BJ (cell line): ENCODE measurements around the gene WDCP. TPM values are rescaled to one million over a fixed set of nuclear protein-coding genes. Genes with fewer than 3 reads are reported as not detected.

Experiments used
- CTCF ChIA-PET: fragments of 350-600 bp; formaldehyde crosslinking; extraction: SDS; loops from one replicate; lab custom pipeline; 2021; ENCODE audit warnings: antibody characterized with exemption, inconsistent platforms; lab: Yijun Ruan, JAX
- POLR2A ChIA-PET: fragments of 300-600 bp; sonication (Branson Sonifier 250); formaldehyde crosslinking; extraction: SDS; loops from one replicate; lab custom pipeline; 2021; ENCODE audit warnings: antibody characterized with exemption; lab: Charles Lee
- DNase-seq: peaks from one replicate; pipeline ENCODE4 v3.0.0-alpha.2; 2011; ENCODE audit warnings: low read depth
- H3K27me3 ChIP-seq: 2 replicates; pipeline ENCODE4 v1.6.0; 2011; ENCODE audit warnings: low read length; ENCODE audit not compliant: control insufficient read depth, insufficient read depth
- H3K36me3 ChIP-seq: 2 replicates; pipeline ENCODE4 v1.5.1; 2011; ENCODE audit warnings: low read length; ENCODE audit not compliant: control insufficient read depth, insufficient read depth
- H3K4me3 ChIP-seq: 2 replicates; pipeline ENCODE4 v1.5.1; 2011; ENCODE audit warnings: low read depth, mild to moderate bottlenecking, control low read depth, low read length
- polyA plus RNA-seq: library from polyadenylated mRNA; depleted of rRNA; stranded (reverse); fragments of >200 nt; gene quantifications from 2 replicates; pipeline ENCODE4 v1.2.3, GENCODE V29; 2011
- TF ChIP-seq, protein P1 (sequence below): IDR thresholded peaks from 2 replicates; pipeline ENCODE4 v1.5.1; 2011; ENCODE audit warnings: low read depth, mild to moderate bottlenecking, control low read depth, inconsistent platforms, low read length, moderate library complexity; ENCODE audit not compliant: insufficient read depth

Gene WDCP
- polyA plus RNA-seq, 1 experiment: 10.9 TPM

DNA sequence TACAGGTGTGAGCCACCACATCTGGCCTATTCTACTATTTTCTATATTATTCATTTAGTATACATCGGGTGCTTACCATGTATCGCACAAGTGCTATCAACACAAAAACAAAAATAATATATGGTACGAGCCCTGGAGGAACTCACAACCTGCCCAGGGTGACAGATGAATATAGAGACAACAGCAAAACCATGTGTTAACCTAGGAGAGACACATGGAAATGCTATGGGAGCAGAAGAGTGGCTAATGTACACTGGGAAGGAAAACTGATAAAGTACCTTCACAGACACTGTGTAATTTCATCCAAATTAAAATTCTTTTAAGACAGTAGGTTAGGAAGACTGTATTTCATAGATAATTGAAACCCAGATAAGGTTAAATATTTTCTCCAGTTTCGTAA lies 25.1 kb upstream of the WDCP start:
- no peak overlapping the region for H3K4me3 ChIP-seq
- H3K27me3 ChIP-seq: no peaks in the 10 kb centered on the region
- DNase-seq: no peak
- TF ChIP-seq, protein P1, sequence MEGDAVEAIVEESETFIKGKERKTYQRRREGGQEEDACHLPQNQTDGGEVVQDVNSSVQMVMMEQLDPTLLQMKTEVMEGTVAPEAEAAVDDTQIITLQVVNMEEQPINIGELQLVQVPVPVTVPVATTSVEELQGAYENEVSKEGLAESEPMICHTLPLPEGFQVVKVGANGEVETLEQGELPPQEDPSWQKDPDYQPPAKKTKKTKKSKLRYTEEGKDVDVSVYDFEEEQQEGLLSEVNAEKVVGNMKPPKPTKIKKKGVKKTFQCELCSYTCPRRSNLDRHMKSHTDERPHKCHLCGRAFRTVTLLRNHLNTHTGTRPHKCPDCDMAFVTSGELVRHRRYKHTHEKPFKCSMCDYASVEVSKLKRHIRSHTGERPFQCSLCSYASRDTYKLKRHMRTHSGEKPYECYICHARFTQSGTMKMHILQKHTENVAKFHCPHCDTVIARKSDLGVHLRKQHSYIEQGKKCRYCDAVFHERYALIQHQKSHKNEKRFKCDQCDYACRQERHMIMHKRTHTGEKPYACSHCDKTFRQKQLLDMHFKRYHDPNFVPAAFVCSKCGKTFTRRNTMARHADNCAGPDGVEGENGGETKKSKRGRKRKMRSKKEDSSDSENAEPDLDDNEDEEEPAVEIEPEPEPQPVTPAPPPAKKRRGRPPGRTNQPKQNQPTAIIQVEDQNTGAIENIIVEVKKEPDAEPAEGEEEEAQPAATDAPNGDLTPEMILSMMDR: no peak
- POLR2A ChIA-PET: no interaction called here
- H3K36me3 ChIP-seq: peaks cover 5% of the 10 kb centered on the region; the same call in 1 of the 2 replicates
- CTCF ChIA-PET: interaction anchor here (0.7 to 1.9 kb wide), 3 partner anchors 11 to 273 kb away, joined by 3 to 7 read pairs (median 3); partner anchors contain the start of gene ATAD2B

DNA sequence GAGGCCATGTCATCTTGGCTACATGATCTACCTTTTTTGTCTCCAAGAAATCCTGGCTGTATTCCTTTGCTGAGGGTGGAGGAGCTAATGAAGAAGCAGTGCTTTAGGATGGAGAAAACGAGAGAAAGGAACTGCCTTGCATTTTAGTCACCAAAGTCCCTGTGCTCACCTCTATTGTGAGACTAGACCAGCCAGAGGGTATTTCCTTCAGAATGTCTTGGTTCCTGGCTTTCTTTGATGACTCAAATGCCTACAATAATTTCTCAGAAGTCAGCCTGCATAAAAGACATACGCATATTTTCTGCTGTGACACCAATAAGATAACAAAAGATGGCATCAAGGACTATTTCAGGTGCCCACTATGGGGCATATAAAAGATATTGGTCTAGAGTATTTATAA lies 18.1 kb upstream of the WDCP start:
- TF ChIP-seq, protein P1: no peak
- Histone ChIP-seq H3K4me3 (no peak overlapping the region), H3K27me3 (no peaks in the 10 kb centered on the region), H3K36me3 (peaks cover 5% of the 10 kb centered on the region; the same call in 1 of the 2 replicates)
- no peak for DNase-seq
- ChIA-PET POLR2A (no interaction called here), CTCF (interaction anchor here (1.3 to 2.2 kb wide), 2 partner anchors 15 to 138 kb away, joined by 5 to 8 read pairs; partner anchors contain the start of gene ATAD2B)

DNA sequence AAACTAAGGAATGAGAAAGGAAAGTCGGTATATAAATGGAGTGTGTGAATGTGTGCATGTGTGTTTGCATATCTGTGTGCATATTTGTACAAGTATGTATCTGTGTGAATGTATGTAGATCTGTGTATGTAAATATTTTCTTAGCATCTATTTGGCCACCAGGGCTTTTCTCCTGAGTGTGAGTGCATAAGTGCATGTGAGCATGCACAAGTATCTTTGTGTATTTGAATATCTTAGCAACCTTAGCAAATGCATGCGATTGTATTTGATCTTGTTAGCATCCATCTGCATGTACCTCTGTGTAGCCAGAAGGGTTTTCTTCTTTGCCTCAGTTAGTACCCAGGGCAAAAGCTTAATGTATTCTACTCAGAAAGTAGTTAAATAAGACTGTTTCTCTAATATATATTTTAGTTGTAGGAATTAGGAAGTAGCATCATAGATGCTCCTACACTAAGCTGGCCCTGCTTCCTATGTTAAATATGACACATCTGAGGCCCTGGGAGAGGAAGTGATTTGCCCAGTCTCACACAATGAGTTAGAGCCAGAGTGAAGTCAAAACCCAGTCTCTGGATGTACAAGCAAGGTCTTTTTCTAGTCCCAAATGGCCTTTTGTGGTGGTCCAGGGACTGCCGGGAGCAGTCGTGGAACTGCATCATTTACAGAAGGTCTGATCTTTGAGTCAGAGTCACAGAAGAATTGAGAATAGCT lies 11.5 kb upstream of the WDCP start:
- H3K36me3 ChIP-seq: no peaks in the 10 kb centered on the region
- POLR2A ChIA-PET: no interaction called here
- DNase-seq: no peak
- H3K27me3 ChIP-seq: no peaks in the 10 kb centered on the region
- H3K4me3 ChIP-seq: no peak overlapping the region
- TF ChIP-seq, protein P1: no peak
- CTCF ChIA-PET: interaction anchor here (0.6 to 1.5 kb wide), 3 partner anchors 12 to 131 kb away, joined by 3 to 4 read pairs (median 3); partner anchors contain the start of genes TP53I3 and WDCP

DNA sequence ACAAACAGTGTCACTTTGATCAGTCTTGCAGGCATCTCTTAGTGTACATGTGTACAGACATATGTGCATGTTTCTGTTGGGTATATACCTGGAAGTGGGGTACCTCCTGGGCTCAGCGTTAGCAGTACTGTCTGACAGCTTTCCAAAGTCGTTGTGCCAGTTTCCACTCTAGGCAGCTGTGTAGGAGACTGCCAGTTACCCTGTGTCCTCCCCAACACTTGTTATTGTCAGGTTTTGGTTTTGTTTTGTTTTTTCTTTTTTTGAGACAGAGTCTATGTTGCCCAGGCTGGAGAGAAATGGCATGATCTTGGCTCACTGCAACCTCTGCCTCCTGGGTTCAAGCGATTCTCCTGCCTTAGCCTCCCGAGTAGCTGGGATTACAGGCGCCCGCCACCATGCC lies 8.6 kb upstream of the WDCP start:
- CTCF ChIA-PET: no interaction called here
- Histone ChIP-seq H3K4me3 (no peak overlapping the region), H3K36me3 (no peaks in the 10 kb centered on the region), H3K27me3 (no peaks in the 10 kb centered on the region)
- no peak for DNase-seq
- TF ChIP-seq, protein P1: no peak
- POLR2A ChIA-PET: no interaction called here

DNA sequence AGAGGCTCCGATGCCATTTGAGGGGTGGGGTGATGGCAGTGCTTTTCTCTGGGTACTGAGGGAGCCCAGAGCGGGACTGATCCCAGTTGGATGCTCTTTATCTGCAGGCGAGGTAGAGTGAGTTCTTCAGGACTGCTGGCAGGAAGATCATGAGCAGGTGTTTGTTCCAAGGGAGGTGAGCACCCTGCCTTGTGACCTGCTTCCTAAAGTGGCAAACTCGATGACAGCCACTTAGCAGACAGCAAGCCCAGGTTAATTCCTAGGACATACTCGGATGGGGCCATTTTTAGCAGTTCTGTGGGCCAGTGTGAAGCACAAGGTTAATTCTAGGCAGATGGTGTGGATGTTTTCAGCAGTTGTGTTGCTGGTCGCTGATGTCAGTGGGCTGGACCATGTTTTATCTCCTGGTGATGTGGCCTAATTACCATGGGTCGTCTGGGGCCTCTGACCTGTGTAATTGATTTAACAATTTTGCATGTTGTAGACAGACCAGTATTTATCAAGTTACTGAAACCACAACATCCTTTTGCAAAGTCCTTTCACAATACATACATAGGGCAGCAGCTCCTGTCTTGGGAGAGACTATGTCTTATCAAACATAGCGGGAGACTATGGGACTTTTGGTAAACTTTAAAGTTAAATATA lies 7.3 kb upstream of the WDCP start:
- TF ChIP-seq, protein P1: no peak
- POLR2A ChIA-PET: no interaction called here
- CTCF ChIA-PET: no interaction called here
- DNase-seq: no peak
- no peaks in the 10 kb centered on the region for H3K27me3 ChIP-seq
- no peak overlapping the region for H3K4me3 ChIP-seq
- no peaks in the 10 kb centered on the region for H3K36me3 ChIP-seq
